GM19455 (cell line): ENCODE results near the gene PTEN.
"Not testable (repeated sequence)": the region's sequence is repeated elsewhere in the genome, so short reads cannot be mapped to it uniquely, and the experiment has no call there.

ENCODE experiments used
- ATAC-seq: cut with Tn5 transposase; IDR thresholded peaks from one replicate; pipeline ENCODE4 v1.9.1; 2021; ENCODE audit not compliant: unreplicated experiment

Gene PTEN

DNA sequence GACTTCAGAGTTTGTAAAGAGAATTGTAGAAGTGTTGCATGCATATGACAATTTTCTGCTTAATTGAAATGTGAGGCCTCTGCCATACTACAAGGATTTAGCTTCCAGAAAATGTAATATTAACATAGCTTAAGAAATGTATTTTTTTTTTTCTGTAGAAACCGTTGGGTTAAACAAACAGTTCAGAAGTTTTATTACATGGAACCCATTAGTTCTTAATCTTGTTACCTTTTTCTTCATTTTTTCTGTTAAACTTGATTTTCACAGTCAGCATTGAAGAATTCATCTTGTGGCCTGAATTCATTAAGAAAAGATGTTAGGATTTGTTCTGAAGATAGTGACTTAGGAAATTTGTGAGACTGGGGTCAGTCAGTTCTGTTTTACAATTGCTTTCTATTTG, 4.9 kb downstream of the PTEN start:
- no peak for ATAC-seq

- not testable (repeated sequence) for ATAC-seq
Measured at GRCh38 chr10:87869139-87869538, 5.7 kb downstream of the PTEN start.

- no peak for ATAC-seq
Measured at GRCh38 chr10:87869773-87870551, 6.5 kb downstream of the PTEN start.

GRCh38 chr10:87872828-87873227, 9.4 kb downstream of the PTEN start:
- ATAC-seq: no peak

GRCh38 chr10:87873656-87874055, 10.2 kb downstream of the PTEN start:
- no peak for ATAC-seq

- ATAC-seq: no peak
Measured at GRCh38 chr10:87875929-87876571, 12.6 kb downstream of the PTEN start.

DNA sequence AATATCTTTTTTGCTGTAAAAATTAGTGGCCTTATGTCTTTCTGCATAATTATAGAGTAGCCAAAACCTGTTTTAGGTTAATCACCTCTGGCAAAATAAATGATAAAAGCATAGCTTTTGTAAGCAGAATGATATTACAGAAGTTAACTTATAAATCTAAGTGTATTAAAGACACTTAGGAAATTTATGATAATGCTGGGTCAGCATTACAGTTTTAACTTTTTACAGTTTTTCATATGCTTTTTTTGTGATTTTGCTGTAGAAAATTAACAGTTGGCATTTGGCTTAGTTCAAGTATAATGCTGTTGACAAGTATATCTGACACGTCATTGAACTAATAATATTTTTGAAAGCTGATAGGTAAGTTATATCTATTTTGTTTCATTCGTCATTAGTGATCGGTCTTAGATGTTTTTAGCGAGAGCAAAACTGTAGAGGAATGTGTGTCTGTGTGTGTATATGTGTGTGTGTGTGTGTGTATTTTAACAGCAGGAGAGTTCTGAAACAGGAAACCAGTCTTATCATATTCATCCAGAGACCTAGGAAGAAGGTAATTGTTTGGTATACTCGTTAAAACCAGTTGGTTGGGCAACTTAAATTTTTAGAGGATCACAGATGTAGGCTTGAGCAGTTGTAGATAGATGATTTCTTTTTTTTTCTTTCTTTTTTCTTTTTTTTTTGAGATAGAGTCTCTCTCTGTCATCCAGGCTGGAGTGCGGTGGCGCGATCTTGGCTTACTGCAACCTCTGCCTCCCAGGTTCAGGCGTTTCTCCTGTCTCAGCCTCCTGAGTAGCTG, 15.4 kb downstream of the PTEN start:
- no peak for ATAC-seq

- no peak for ATAC-seq
Measured at GRCh38 chr10:87880336-87880735, 16.9 kb downstream of the PTEN start.

GRCh38 chr10:87881373-87882059, 18.1 kb downstream of the PTEN start:
- not testable (repeated sequence) for ATAC-seq

DNA sequence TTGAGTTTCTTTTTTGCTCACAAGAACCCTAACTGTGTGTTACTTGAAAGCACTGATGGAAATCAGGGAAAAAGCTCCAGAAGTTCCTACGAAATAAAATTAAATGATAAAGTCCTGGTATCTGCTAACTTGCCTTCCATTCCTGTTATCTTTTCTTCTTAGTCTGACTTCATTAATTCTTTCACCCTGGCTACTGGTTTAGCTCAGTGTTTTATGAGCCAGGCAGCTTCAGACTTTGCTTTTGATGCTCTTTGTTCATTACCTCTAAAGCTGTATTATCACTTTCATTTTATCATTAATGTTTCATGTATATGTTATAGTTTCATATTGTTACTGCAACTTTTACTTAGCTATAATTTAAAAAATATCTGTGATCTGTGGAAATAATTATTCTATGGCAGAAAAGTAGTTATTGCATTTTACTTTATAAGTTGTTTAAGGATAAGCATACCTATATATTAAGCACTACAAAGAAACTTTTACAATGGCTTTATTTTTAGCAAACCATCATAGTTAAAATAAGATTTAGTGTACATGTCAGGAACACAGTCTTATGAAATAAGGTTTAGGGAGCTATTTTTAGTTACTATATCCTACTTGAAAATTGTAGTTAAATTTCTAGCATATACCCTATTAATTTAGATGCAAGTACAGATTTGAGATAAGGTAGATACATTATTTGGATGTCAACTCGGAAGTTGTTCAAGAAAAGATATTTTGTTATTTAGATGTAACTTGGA, 19.3 kb downstream of the PTEN start:
- ATAC-seq: no peak

- ATAC-seq: no peak
Measured at GRCh38 chr10:87886635-87887034, 23.2 kb downstream of the PTEN start.

DNA sequence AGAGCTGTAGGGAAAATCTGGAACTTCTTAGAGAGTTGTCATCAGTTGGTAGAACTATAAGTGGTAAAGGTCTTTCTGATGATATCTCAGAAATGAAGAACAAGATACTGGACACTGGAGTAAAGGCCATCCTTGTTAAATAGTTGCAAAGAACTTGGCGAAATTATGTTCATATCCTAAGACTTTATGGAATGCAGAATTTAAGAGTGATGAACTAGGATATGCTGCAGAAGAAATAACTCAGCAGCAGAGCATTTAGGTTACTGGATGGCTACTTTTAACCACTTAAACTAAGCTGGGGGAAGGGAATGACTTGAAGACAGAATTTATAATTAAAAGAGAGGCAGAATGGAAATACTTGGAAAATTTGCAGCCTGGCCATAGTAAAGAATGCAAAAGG, 23.7 kb downstream of the PTEN start:
- no peak for ATAC-seq

- ATAC-seq: no peak
Measured at GRCh38 chr10:87887548-87888289, 24.3 kb downstream of the PTEN start.

GRCh38 chr10:87895430-87895829, 32.0 kb downstream of the PTEN start:
- no peak for ATAC-seq

GRCh38 chr10:87896216-87896615, 32.8 kb downstream of the PTEN start:
- no peak for ATAC-seq

DNA sequence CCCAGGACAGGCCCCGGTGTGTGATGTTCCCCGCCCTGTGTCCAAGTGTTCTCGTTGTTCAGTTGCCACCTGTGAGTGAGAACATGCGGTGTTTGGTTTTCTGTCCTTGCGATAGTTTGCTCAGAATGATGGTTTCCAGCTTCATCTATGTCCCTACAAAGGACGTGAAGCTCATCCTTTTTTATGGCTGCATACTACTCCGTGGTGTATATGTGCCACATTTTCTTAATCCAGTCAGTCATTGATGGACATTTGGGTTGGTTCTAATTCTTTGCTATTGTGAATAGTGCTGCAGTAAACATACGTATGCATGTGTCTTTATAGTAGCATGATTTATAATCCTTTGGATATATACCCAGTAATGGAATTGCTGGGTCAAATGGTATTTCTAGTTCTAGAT, 34.5 kb downstream of the PTEN start:
- ATAC-seq: not testable (repeated sequence)

DNA sequence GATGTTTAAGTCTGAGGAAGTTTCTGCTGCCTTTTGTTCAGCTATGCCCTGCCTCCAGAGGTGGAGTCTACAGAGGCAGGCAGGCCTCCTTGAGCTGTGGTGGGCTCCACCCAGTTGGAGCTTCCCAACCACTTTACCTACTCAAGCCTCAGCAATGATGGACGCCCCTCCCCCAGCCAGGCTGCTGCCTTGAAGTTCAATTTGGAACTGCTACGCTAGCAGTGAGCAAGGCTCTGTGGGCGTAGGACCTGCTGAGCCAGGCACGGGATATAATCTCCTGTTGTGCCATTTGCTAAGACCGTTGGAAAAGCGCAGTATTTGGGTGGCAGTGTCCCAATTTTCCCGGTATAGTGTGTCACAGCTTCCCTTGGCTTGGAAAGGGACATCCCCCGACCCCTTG, 40.0 kb downstream of the PTEN start:
- not testable (repeated sequence) for ATAC-seq

GRCh38 chr10:87913156-87913921, 49.9 kb downstream of the PTEN start:
- ATAC-seq: no peak

GRCh38 chr10:87915406-87915805, 52.0 kb downstream of the PTEN start:
- ATAC-seq: no peak
